Measurements from ENCODE around the gene EN2.

DNA sequence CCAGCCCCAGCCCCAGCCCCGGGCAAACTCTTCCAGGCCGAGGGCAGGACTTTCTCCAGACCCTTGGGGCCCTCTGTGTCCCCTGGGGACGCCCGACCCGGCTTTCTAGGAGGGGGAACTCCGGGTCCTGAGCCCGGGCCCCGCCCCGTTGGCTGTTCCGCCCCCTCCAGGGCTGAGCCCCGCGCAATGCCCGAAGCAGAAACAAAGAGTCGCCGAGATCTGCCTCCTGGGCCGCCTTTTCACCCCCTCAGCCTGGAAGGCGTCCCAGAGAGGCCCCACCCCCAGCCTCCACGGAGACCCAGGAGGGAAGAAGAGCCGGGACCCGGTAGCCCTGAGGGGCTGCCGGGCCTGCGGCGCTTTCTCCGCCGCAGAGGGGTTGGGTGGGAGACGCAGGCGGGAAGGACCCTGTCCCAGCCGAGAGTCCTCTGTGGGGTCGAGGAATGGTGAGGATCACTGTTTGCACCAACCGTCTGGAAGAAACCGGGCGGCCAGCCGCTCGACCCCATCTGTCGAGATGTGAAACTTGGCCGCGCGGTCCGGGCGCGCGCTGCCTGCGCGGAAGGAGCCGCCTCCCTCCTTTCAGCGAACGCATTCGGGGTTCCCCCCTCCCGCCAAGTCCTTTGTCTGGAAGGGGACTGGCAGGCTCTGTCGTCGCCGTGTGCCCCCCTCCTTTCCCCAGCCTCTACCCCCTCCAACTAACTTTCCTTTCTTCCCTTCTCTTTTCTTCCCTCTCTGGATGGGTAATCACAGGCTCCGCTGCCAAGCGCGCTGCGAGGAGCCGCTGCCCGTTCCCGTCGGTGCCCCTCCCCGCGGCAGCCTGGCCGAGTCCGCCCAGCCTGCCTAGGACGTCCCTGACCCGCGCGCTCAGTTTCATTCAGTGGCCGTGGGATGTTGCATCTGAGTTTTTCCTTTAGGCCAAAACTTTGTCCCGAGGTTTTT lies 10.2 kb downstream of the EN2 start:
- TF ChIP-seq, protein P1, sequence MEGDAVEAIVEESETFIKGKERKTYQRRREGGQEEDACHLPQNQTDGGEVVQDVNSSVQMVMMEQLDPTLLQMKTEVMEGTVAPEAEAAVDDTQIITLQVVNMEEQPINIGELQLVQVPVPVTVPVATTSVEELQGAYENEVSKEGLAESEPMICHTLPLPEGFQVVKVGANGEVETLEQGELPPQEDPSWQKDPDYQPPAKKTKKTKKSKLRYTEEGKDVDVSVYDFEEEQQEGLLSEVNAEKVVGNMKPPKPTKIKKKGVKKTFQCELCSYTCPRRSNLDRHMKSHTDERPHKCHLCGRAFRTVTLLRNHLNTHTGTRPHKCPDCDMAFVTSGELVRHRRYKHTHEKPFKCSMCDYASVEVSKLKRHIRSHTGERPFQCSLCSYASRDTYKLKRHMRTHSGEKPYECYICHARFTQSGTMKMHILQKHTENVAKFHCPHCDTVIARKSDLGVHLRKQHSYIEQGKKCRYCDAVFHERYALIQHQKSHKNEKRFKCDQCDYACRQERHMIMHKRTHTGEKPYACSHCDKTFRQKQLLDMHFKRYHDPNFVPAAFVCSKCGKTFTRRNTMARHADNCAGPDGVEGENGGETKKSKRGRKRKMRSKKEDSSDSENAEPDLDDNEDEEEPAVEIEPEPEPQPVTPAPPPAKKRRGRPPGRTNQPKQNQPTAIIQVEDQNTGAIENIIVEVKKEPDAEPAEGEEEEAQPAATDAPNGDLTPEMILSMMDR (IDR thresholded peaks at IDR 0.05; ENCODE audit: low read depth, low read length), result no peak
- TF ChIP-seq EZH2phosphoT487 (IDR thresholded peaks at IDR 0.05; ENCODE audit: low read depth), result no peak
